Measurements from ENCODE around the gene PFKFB3.

GRCh38 chr10:6220418-6221191 is 17.9 kb downstream of the PFKFB3 start:
- TF ChIP-seq CTCF (IDR thresholded peaks at IDR 0.05) (no peak), EP300 (IDR thresholded peaks at IDR 0.05) (no peak), POLR2A (IDR thresholded peaks at IDR 0.05) (no peak), POLR2AphosphoS5 (IDR thresholded peaks at IDR 0.05) (no peak)

All from sigmoid colon (tissue), 4 donors.